ENCODE results near the gene CYP4B1. TPM values are rescaled to one million over a fixed set of nuclear protein-coding genes. Genes with fewer than 3 reads are reported as not detected.

CYP4B1 gene
- total RNA-seq, 1 donor from 2014 or later, result not detected

- H3K4me3 Mint-ChIP-seq (ENCODE audit: unreplicated experiment), result no peak overlapping the region
- H3K36me3 Mint-ChIP-seq (ENCODE audit: low read depth), result peaks cover 3% of the 10 kb centered on the region
- TF ChIP-seq CTCF (IDR thresholded peaks at IDR 0.05), result no peak
- H3K27ac Mint-ChIP-seq (ENCODE audit: unreplicated experiment), result no peak overlapping the region
- peaks cover under 1% of the 10 kb centered on the region for H3K9me3 Mint-ChIP-seq (ENCODE audit: low read depth)
- no peak for DNase-seq (ENCODE audit: low spot score)
- peaks cover 24% of the 10 kb centered on the region for H3K27me3 Mint-ChIP-seq (ENCODE audit: low read depth)
- peaks cover 5% of the 10 kb centered on the region for H3K4me1 Mint-ChIP-seq (ENCODE audit: low read depth)
Measured at GRCh38 chr1:46757247-46757955, 41.4 kb upstream of the CYP4B1 start.

- H3K27ac Mint-ChIP-seq (ENCODE audit: unreplicated experiment), result no peak overlapping the region
- no peak for DNase-seq (ENCODE audit: low spot score)
- H3K4me1 Mint-ChIP-seq (ENCODE audit: low read depth), result peaks cover 5% of the 10 kb centered on the region
- no peak overlapping the region for H3K4me3 Mint-ChIP-seq (ENCODE audit: unreplicated experiment)
- TF ChIP-seq CTCF (IDR thresholded peaks at IDR 0.05), result no peak
- H3K9me3 Mint-ChIP-seq (ENCODE audit: low read depth), result peaks cover 3% of the 10 kb centered on the region
- H3K36me3 Mint-ChIP-seq (ENCODE audit: low read depth), result peaks cover 3% of the 10 kb centered on the region
- H3K27me3 Mint-ChIP-seq (ENCODE audit: low read depth), result peaks cover 24% of the 10 kb centered on the region
Measured at GRCh38 chr1:46757956-46758528, 40.8 kb upstream of the CYP4B1 start.

- no peak for TF ChIP-seq CTCF (IDR thresholded peaks at IDR 0.05)
- DNase-seq (ENCODE audit: low spot score), result no peak
- H3K27ac Mint-ChIP-seq (ENCODE audit: unreplicated experiment), result no peak overlapping the region
- peaks cover 3% of the 10 kb centered on the region for H3K9me3 Mint-ChIP-seq (ENCODE audit: low read depth)
- H3K4me1 Mint-ChIP-seq (ENCODE audit: low read depth), result peaks cover 5% of the 10 kb centered on the region
- H3K27me3 Mint-ChIP-seq (ENCODE audit: low read depth), result peaks cover 29% of the 10 kb centered on the region
- H3K36me3 Mint-ChIP-seq (ENCODE audit: low read depth), result peaks cover 3% of the 10 kb centered on the region
- H3K4me3 Mint-ChIP-seq (ENCODE audit: unreplicated experiment), result no peak overlapping the region
Measured at GRCh38 chr1:46760558-46761166, 38.2 kb upstream of the CYP4B1 start.

GRCh38 chr1:46761740-46762139, 37.1 kb upstream of the CYP4B1 start:
- Mint-ChIP-seq H3K27me3 (ENCODE audit: low read depth) (peaks cover 26% of the 10 kb centered on the region), H3K9me3 (ENCODE audit: low read depth) (peaks cover 3% of the 10 kb centered on the region), H3K4me3 (ENCODE audit: unreplicated experiment) (no peak overlapping the region)

More at GRCh38 chr1:46761740-46762139, 37.1 kb upstream of the CYP4B1 start:
- H3K27ac Mint-ChIP-seq (ENCODE audit: unreplicated experiment), result no peak overlapping the region
- no peak for DNase-seq (ENCODE audit: low spot score)
- H3K36me3 Mint-ChIP-seq (ENCODE audit: low read depth), result peaks cover 3% of the 10 kb centered on the region
- H3K4me1 Mint-ChIP-seq (ENCODE audit: low read depth), result peaks cover 5% of the 10 kb centered on the region
- no peak for TF ChIP-seq CTCF (IDR thresholded peaks at IDR 0.05)

All from chondrocyte (in vitro differentiated cells).